ENCODE measurements around the gene AUTS2.

The AUTS2 gene

DNA sequence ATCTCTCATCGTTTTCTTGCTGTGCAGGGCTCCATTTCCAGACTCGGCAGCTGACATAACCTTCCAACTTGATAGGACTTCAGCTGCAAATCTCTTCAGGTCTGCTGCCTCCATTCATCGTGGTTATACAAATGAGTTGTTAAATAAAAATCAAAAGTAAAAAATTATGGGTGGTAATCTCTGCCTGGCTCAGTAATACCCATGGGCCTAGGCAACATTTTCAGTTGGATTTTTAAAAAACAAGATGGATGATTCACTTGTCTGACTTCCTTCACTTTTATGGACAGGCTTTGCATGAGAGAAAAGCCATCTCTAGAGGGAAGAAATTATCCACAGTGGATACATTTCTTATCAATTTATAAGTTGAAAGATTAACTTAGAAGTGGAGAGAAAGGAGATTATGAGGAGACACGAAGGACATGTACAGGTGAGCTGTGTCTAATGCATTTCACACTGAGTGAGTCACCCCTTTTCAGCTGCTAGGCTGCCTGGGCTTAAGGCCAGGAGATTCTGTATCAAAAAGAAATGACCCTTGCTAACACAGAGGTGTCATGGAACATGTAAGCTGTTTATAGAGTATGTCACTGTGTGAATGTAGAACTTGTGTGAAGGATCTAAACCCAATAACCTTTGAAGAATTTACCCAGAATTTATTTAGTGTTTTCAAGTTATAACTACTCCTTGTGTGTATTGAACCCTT lies 495.1 kb downstream of the AUTS2 start (continued):
- TF ChIP-seq ZSCAN18 (tag by site-specific recombination; IDR thresholded peaks at IDR 0.05): no peak
- TF ChIP-seq ZBTB20 (tag by site-specific recombination; IDR thresholded peaks at IDR 0.05): no peak
- no peak for TF ChIP-seq ZNF157 (tag by site-specific recombination; IDR thresholded peaks at IDR 0.05)
- no peak for TF ChIP-seq PRDM1 (tag by site-specific recombination; IDR thresholded peaks at IDR 0.05)
- TF ChIP-seq HOXD13 (CRISPR knock-in tag; IDR thresholded peaks at IDR 0.05; ENCODE audit: borderline replicate concordance): no peak
- no peak for TF ChIP-seq MEIS1 (CRISPR knock-in tag; IDR thresholded peaks at IDR 0.05; ENCODE audit: borderline replicate concordance)
- TF ChIP-seq ZNF350 (tag by site-specific recombination; IDR thresholded peaks at IDR 0.05): no peak
- TF ChIP-seq, protein P1, sequence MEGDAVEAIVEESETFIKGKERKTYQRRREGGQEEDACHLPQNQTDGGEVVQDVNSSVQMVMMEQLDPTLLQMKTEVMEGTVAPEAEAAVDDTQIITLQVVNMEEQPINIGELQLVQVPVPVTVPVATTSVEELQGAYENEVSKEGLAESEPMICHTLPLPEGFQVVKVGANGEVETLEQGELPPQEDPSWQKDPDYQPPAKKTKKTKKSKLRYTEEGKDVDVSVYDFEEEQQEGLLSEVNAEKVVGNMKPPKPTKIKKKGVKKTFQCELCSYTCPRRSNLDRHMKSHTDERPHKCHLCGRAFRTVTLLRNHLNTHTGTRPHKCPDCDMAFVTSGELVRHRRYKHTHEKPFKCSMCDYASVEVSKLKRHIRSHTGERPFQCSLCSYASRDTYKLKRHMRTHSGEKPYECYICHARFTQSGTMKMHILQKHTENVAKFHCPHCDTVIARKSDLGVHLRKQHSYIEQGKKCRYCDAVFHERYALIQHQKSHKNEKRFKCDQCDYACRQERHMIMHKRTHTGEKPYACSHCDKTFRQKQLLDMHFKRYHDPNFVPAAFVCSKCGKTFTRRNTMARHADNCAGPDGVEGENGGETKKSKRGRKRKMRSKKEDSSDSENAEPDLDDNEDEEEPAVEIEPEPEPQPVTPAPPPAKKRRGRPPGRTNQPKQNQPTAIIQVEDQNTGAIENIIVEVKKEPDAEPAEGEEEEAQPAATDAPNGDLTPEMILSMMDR (tag by site-specific recombination; IDR thresholded peaks at IDR 0.05): no peak
- no peak for TF ChIP-seq KLF1 (tag by site-specific recombination; IDR thresholded peaks at IDR 0.05)
- TF ChIP-seq ZIC2 (tag by site-specific recombination; IDR thresholded peaks at IDR 0.05): no peak
- no peak for TF ChIP-seq GLIS1 (tag by site-specific recombination; IDR thresholded peaks at IDR 0.05)
- 0 out of 2 replicates have a peak, but pooled peaks have one; percentile 12 for TF ChIP-seq YY1 (tag by site-specific recombination; IDR thresholded peaks at IDR 0.05)
- TF ChIP-seq ZNF670 (tag by site-specific recombination; IDR thresholded peaks at IDR 0.05; ENCODE audit: low read depth): no peak
- TF ChIP-seq SCRT1 (tag by site-specific recombination; IDR thresholded peaks at IDR 0.05; ENCODE audit: borderline replicate concordance): no peak
- TF ChIP-seq ZNF112 (tag by site-specific recombination; IDR thresholded peaks at IDR 0.05): no peak
- no peak for TF ChIP-seq ZBTB6 (tag by site-specific recombination; IDR thresholded peaks at IDR 0.05)
- 0 out of 2 replicates have a peak, but pooled peaks have one; percentile 15 for TF ChIP-seq ZNF843 (tag by site-specific recombination; IDR thresholded peaks at IDR 0.05)
- no peak for TF ChIP-seq ZNF292 (tag by site-specific recombination; IDR thresholded peaks at IDR 0.05; ENCODE audit: borderline replicate concordance, low read depth)
- no peak for TF ChIP-seq ZNF174 (tag by site-specific recombination; IDR thresholded peaks at IDR 0.05)
- TF ChIP-seq ZNF354C (tag by site-specific recombination; IDR thresholded peaks at IDR 0.05; ENCODE audit: borderline replicate concordance, low read depth): no peak
- no peak for TF ChIP-seq ZNF221 (tag by site-specific recombination; IDR thresholded peaks at IDR 0.05; ENCODE audit: borderline replicate concordance)
- TF ChIP-seq ZFP37 (tag by site-specific recombination; IDR thresholded peaks at IDR 0.05): no peak
- TF ChIP-seq ZBTB17 (tag by site-specific recombination; IDR thresholded peaks at IDR 0.05): peak; percentile 6
- no peak for TF ChIP-seq ZNF626 (tag by site-specific recombination; IDR thresholded peaks at IDR 0.05)
- TF ChIP-seq, protein P2, sequence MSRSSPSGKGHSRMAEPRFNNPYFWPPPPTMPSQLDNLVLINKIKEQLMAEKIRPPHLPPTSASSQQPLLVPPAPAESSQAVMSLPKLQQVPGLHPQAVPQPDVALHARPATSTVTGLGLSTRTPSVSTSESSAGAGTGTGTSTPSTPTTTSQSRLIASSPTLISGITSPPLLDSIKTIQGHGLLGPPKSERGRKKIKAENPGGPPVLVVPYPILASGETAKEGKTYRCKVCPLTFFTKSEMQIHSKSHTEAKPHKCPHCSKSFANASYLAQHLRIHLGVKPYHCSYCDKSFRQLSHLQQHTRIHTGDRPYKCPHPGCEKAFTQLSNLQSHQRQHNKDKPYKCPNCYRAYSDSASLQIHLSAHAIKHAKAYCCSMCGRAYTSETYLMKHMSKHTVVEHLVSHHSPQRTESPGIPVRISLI (tag by site-specific recombination; IDR thresholded peaks at IDR 0.05): no peak
- no peak for TF ChIP-seq ZNF623 (tag by site-specific recombination; IDR thresholded peaks at IDR 0.05)
- no peak for TF ChIP-seq EGR2 (tag by site-specific recombination; IDR thresholded peaks at IDR 0.05; ENCODE audit: low read depth)
- no peak for TF ChIP-seq ELK4 (IDR thresholded peaks at IDR 0.05; ENCODE audit: borderline replicate concordance, low read depth, low read length)
- TF ChIP-seq TRIM28 (IDR thresholded peaks at IDR 0.05; ENCODE audit: borderline replicate concordance, low read length): no peak
- no peak for TF ChIP-seq YY2 (tag by site-specific recombination; IDR thresholded peaks at IDR 0.05)
- no peak for TF ChIP-seq BCL11B (tag by site-specific recombination; IDR thresholded peaks at IDR 0.05; ENCODE audit: low read depth)
- peak; percentile 45; the same call in 1 of the 2 replicates for TF ChIP-seq ZNF366 (tag by site-specific recombination; conservative IDR thresholded peaks at IDR 0.05)
- no peak for TF ChIP-seq ZNF48 (tag by site-specific recombination; IDR thresholded peaks at IDR 0.05)
